CD4-positive, alpha-beta T cell treated with Interleukin-17A for 4 hours (primary cell): Measurements from ENCODE around the gene EXOC4.
A peak's percentile ranks its signal among the peaks of the same experiment; 100 is the strongest.
"Not testable (repeated sequence)": the region's sequence is repeated elsewhere in the genome, so short reads cannot be mapped to it uniquely, and the experiment has no call there.

Experiments used
- DNase-seq: peaks from one replicate; pipeline ENCODE4 v3.0.0-alpha.2; 2020; ENCODE audit warnings: mixed read lengths

EXOC4 gene

GRCh38 chr7:133963629-133964028, 710.8 kb downstream of the EXOC4 start:
- no peak for DNase-seq

GRCh38 chr7:133971625-133972024, 718.7 kb downstream of the EXOC4 start:
- no peak for DNase-seq

- no peak for DNase-seq
These were observed 720.8 kb downstream of the EXOC4 start for GRCh38 chr7:133973710-133974109.

DNA sequence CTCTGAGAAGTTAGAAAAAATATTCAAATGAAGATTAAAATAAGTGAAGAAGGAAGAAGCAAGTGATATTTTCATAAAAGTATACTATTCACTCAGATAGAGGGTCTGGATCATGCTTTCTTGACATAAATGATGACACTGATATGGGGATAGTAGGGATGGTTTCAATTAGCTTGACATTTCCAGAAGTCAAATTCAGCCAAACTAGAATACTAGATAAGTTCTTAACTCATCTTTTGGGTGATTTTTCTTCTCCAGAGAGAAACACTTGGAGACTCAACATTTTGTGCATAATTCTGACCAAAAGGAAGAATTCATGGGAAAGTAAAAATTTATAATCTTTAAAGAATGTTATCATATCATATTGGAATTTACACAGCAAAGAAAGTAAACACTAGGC, 722.3 kb downstream of the EXOC4 start:
- no peak for DNase-seq

DNA sequence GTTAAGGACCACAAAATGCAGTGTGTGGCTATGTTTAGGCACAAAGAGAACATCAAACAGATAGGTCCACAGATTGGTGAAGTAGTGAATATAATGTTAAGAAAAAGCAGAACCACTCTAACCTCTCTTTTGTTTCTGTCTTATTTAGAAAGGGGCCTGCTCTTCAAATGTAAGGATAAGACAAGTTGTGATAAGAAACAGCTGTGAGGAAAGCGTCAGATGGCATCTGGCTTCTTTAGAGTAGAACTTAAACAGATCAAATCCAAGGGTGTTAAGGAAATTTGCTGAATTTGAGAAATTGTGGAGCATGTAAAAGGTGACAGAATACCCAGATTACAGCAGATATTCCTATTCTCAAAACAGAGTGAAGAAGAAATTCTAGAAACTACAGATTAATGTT, 723.3 kb downstream of the EXOC4 start:
- DNase-seq: no peak

GRCh38 chr7:133977409-133978274, 724.8 kb downstream of the EXOC4 start:
- DNase-seq: no peak

DNA sequence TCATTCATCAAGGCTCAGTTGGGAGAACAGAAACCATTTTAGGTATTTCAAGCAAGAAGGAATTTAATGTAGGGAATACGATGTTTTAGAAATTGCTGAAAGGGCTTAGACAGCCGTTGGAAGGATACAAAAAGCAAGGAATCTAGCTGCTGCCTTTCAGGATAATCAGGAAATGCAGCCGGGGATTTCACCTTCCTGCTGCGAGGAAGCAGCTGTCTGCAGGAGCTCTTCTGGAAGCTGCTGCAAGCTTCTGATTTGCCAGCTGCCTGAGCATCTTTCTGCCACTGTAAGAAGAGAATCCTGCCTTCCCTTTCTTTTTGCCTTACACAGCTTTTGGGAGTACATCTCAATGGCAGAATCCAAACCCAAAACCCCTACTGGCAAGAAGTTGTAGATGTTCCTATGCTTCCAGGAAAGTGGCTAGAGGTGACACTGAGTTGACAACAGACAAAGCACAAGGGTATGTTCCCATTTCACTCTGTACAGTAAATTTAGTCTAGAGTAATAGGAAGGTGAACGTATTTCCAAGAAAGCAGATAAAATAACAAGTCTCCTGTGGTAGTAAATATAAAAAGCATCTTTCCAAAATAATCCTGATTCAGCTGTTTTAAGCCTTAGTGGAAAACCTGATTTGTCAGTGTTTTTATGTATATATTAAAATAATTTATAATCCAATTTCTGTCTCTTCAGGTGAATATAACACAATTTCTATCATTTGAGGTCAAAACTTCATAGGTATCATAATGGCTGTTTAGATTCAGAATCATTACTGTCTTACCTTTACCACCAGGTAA, 725.8 kb downstream of the EXOC4 start:
- no peak for DNase-seq

DNA sequence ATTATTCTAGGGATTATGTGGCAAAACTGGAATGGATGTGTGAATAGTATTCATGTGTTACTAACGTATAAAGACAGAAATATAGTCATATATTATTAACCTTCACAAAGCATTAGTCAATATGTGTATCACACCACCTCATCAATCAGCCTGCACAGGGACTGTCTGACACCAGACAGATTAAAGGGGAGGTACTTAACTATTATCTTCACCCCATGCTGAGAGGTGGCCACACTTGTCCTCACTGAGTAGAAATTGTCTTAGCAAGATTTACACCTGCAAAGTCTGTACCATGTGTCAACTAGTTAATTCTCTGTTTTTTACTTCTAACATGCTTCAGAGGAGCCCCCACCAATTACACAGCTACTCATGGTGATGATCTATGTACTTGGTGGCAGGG, 727.9 kb downstream of the EXOC4 start:
- DNase-seq: no peak

- DNase-seq: no peak
These were observed 731.0 kb downstream of the EXOC4 start for GRCh38 chr7:133983685-133984419.

DNA sequence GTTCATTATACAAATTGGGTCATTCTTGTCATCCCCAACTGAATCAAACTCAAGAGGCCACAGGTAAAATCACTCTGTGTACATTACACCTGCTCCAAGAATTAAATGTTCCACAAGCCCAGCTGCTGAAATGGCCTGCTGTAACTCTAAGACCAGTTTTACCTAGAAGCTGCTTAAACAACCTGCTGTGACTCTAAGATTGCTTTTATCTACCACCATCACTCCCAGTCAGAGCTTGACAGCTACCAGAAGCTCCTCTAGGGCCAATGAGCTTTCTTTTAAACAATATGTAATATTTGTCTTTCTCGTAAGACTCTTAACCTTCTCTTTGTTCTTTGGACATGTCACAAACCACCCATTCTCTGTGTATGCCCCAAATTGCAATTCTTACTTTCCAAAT, 732.4 kb downstream of the EXOC4 start:
- DNase-seq: no peak

GRCh38 chr7:133987582-133987981, 734.7 kb downstream of the EXOC4 start:
- no peak for DNase-seq

GRCh38 chr7:133993547-133993946, 740.7 kb downstream of the EXOC4 start:
- no peak for DNase-seq

DNA sequence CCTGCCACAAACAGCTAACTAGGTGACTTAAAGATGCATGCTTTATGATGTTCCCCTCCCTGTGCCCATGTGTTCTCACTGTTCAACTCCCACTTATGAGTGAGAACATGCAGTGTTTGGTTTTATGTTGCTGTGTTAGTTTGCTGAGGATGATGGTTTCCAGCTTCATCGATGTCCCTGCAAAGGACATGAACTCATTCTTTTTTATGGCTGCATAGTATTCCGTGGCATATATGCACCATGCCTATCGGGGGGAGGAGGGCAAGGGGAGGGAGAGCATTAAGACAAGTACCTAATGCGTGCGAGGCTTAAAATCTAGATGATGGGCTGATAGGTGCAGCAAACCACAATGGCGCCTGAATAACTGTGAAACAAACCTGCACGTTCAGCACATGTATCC, 741.2 kb downstream of the EXOC4 start:
- DNase-seq: not testable (repeated sequence)

- DNase-seq: no peak
These were observed 744.6 kb downstream of the EXOC4 start for GRCh38 chr7:133997463-133997862.

DNA sequence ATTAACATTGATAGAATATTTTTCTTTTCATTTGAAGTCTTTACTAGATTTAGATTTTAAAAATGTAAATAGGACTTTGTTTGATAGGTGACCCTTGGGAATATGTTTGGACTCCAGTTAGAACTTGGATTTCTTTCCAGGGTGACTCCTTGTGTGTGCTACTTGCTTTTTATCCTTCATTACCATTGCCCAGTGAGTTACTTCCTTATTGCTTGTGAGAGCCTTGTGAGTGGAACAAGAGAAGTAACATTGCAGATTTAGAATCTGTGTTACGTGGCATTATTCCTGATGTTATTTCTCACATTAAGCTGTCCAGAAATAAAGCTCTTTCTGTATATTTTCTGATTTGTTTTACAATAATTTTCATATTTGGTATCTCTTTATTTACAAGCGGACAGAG, 746.3 kb downstream of the EXOC4 start:
- no peak for DNase-seq

DNA sequence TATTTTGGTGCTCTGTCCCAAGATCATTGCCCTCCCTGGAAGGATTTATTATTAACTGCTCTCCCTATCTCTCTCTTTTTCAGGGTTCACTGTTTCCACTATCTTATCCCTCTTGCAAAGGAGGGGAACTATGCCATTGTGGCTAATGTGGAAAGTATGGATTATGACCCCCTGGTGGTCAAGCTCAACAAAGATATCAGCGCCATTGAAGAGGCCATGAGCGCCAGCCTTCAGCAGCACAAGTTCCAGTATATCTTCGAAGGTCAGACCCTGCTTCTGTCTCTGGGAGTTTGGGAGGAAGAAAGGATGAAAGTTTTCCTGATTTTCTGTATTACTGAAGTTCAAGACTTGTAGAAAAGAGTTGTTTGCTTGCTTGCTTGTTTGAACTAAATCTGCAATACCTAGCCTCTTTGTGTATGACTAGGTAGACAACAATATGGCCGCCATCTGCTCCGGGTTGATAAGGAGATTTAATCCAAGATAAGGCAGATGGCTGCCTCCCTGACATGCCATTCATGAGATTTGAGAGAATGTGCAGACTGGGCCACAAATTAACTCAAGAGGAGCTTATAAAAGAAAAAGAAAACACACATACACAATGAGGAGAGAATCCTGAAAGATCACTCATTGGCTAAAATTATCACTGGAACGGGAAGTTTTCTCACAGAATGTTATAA, 752.1 kb downstream of the EXOC4 start:
- no peak for DNase-seq

- no peak for DNase-seq
These were observed 756.6 kb downstream of the EXOC4 start for GRCh38 chr7:134009314-134010110.

- DNase-seq: no peak
These were observed 760.4 kb downstream of the EXOC4 start for GRCh38 chr7:134013249-134013648.

- DNase-seq: no peak
These were observed 762.1 kb downstream of the EXOC4 start for GRCh38 chr7:134014935-134015334.

DNA sequence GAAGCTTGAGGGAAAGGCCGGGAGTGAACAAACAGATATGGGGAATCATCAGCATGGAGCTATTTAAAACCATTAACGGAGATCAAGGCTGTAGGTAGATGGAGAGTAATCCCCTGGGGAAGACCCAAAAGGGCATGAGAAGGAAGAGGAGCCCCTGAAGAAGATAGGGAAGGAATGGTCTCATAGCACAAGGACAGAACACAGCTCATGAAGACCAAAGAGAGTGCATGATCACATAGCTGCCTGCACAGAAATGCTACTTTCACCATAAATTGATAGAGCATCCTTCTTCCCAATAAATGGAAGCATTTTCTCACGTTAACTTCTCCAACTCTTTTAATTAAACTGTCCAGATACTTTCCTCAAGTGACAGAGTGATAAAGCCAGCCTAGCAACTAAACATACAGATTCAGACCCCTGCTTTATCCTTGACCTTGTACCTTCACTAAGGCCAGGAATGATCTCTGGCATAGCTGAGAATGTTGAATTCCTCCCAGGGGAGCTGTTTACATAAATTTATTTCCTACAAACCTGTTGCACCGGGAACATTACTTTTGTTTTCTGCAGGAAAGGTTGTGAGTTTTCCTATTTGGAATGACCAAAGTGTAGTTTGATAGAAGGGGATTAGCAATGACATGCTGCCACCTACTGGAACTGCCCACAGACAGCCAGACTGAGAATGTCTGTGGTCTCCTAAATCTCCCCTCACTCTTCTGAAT, 763.5 kb downstream of the EXOC4 start:
- peak; percentile 11 for DNase-seq

GRCh38 chr7:134016942-134017303, 764.0 kb downstream of the EXOC4 start:
- no peak for DNase-seq
